ENCODE results near the gene GPR89B. TPM values are rescaled to one million over a fixed set of nuclear protein-coding genes. Genes with fewer than 3 reads are reported as not detected.

GPR89B gene
- total and polyA plus RNA-seq, 9 of the 15 experiments (the other 6 are each of a cell fraction or from before 2014, with no cell fraction given), result 9.3 to 39.3 (median 19.6) TPM

- no peaks in the 10 kb centered on the region for H3K27me3 ChIP-seq (ENCODE audit: control insufficient read depth in 2 of 2, insufficient read depth in 2 of 2, low read length in 2 of 2)
- no peaks in the 10 kb centered on the region for H3K79me2 ChIP-seq (ENCODE audit: control insufficient read depth, insufficient read depth, low read length)
- H3K4me1 ChIP-seq (replicated peaks in 1 of 2; ENCODE audit: control insufficient read depth in 2 of 2, insufficient read depth in 2 of 2, low read length in 2 of 2), result no peaks in the 10 kb centered on the region
- no peak overlapping the region for H3K27ac ChIP-seq (ENCODE audit: extremely low read depth, low read depth, low read length)
- in situ Hi-C loops (cut with MboI), result loop anchor here (10.0 kb wide), 1 partner anchor 158 kb away; no protein-coding TSS in a partner anchor
- 6% methylated on average over 2 of the region's 2 CpGs for WGBS (ENCODE audit: insufficient coverage, low coverage, missing lambda C conversion rate)
- BruUV-seq (replicated peaks), result no TSS peak
- H3K4me3 ChIP-seq, result no peak overlapping the region
- H3K9ac ChIP-seq (ENCODE audit: insufficient read depth in 1 of 2, low read depth in 2 of 2, low read length in 2 of 2), result no peak overlapping the region
- ChIA-PET CTCF (ENCODE audit: low intra/inter-chr PET ratio) (no interaction called here), POLR2A (no interaction called here)
- H3K9me1 ChIP-seq (ENCODE audit: control insufficient read depth, insufficient read depth, low read length), result no peaks in the 10 kb centered on the region
- DNase-seq (ENCODE audit: extremely low read depth in 1 of 4, low spot score in 3 of 4) (no peak), FAIRE-seq (no peak), ATAC-seq (no peak)
- H4K20me1 ChIP-seq (replicated peaks; ENCODE audit: control insufficient read depth, insufficient read depth, low read length), result no peaks in the 10 kb centered on the region
- intact Hi-C loops (cut with micrococcal nuclease), result no loop called here
- H3K4me2 ChIP-seq (ENCODE audit: insufficient read depth, low read length), result no peak overlapping the region
- H3K9me3 ChIP-seq (replicated peaks; ENCODE audit: control insufficient read depth, insufficient read depth, low read depth, low read length), result no peaks in the 10 kb centered on the region
- no peak overlapping the region for H2AFZ ChIP-seq (ENCODE audit: low read depth, low read length)
- no peaks in the 10 kb centered on the region for H3K36me3 ChIP-seq (ENCODE audit: control insufficient read depth, insufficient read depth, low read length)
- TF ChIP-seq ADNP (tag; IDR thresholded peaks at IDR 0.05) (no peak), ZNF766 (CRISPR knock-in tag; conservative IDR thresholded peaks at IDR 0.05) (no peak), HOMEZ (CRISPR knock-in tag; IDR thresholded peaks at IDR 0.05) (no peak), ZNF407 (IDR thresholded peaks at IDR 0.05; ENCODE audit: low read depth) (no peak), SMC3 (conservative IDR thresholded peaks at IDR 0.05; ENCODE audit: insufficient read depth, low read depth, low read length) (no peak), NFYB (IDR thresholded peaks at IDR 0.05; ENCODE audit: extremely low read depth, insufficient read length) (no peak), FOXA1 (IDR thresholded peaks at IDR 0.05; ENCODE audit: borderline replicate concordance) (no peak), ZC3H4 (CRISPR knock-in tag; IDR thresholded peaks at IDR 0.05; ENCODE audit: borderline replicate concordance) (no peak), DPF2 (IDR thresholded peaks at IDR 0.05) (no peak)
- TF ChIP-seq, protein P1, sequence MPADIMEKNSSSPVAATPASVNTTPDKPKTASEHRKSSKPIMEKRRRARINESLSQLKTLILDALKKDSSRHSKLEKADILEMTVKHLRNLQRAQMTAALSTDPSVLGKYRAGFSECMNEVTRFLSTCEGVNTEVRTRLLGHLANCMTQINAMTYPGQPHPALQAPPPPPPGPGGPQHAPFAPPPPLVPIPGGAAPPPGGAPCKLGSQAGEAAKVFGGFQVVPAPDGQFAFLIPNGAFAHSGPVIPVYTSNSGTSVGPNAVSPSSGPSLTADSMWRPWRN (IDR thresholded peaks at IDR 0.05; ENCODE audit: low read depth), result no peak
- TF ChIP-seq, protein P2, sequence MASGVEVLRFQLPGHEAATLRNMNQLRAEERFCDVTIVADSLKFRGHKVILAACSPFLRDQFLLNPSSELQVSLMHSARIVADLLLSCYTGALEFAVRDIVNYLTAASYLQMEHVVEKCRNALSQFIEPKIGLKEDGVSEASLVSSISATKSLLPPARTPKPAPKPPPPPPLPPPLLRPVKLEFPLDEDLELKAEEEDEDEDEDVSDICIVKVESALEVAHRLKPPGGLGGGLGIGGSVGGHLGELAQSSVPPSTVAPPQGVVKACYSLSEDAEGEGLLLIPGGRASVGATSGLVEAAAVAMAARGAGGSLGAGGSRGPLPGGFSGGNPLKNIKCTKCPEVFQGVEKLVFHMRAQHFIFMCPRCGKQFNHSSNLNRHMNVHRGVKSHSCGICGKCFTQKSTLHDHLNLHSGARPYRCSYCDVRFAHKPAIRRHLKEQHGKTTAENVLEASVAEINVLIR (CRISPR knock-in tag; IDR thresholded peaks at IDR 0.05), result no peak
These were observed 45.7 kb upstream of the GPR89B start for GRCh38 chr1:147882535-147882934.

Data from K562 (cell line).